Fibroblast of mammary gland (primary cell): ENCODE data around the gene CHRM2.

Experiments used
- DNase-seq: peaks from one replicate; pipeline ENCODE4 v3.0.0-alpha.2; 2010; ENCODE audit warnings: low read depth
- H3K4me3 ChIP-seq: 2 replicates; pipeline ENCODE4 v1.5.1; 2011; ENCODE audit warnings: low read depth, mild to moderate bottlenecking, low read length, moderate library complexity; ENCODE audit not compliant: control insufficient read depth
- TF ChIP-seq, protein P1 (sequence below): conservative IDR thresholded peaks from 2 replicates; pipeline ENCODE4 v1.5.1; 2011; ENCODE audit warnings: low read depth, low read length, inconsistent platforms; ENCODE audit not compliant: control insufficient read depth, insufficient read depth

Gene CHRM2

DNA sequence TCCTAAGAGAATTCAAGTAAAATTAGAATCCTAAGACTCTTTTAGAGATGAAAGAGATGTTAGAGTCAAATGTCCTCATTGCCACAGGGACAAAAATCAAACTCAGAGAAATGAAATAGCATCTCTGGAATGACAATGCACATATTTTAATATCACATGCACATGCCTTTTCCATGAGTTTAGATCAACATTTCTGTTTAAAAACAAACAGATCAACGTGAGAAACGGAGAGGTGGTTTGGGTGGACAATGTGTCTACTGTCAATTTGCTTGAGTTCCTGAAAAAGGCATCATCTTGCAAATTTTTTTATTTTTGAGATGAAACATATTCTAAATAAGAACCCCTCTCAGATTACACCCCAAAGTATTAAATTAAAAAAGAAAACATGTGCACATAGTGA lies 130.0 kb downstream of the CHRM2 start:
- TF ChIP-seq, protein P1, sequence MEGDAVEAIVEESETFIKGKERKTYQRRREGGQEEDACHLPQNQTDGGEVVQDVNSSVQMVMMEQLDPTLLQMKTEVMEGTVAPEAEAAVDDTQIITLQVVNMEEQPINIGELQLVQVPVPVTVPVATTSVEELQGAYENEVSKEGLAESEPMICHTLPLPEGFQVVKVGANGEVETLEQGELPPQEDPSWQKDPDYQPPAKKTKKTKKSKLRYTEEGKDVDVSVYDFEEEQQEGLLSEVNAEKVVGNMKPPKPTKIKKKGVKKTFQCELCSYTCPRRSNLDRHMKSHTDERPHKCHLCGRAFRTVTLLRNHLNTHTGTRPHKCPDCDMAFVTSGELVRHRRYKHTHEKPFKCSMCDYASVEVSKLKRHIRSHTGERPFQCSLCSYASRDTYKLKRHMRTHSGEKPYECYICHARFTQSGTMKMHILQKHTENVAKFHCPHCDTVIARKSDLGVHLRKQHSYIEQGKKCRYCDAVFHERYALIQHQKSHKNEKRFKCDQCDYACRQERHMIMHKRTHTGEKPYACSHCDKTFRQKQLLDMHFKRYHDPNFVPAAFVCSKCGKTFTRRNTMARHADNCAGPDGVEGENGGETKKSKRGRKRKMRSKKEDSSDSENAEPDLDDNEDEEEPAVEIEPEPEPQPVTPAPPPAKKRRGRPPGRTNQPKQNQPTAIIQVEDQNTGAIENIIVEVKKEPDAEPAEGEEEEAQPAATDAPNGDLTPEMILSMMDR: no peak
- no peak overlapping the region for H3K4me3 ChIP-seq
- no peak for DNase-seq

DNA sequence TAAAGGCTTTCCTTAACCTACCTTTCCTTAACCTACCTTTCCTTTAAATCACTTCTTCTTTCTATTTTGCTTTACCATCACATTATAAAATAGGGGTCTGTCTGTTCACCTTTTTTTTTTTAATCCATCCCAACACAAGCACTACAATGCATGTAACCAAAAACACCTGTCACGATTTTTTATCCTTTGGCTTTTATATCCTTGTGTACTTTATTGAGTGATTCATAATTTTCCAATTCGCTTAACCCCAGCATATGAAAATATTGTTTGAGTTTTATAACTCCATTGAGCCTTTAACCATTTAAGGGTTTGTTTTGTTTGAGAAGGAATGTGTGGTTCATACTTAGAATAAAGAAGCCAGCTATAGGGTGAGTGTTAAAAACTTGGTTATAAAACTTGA lies 132.2 kb downstream of the CHRM2 start:
- TF ChIP-seq, protein P1: no peak
- no peak overlapping the region for H3K4me3 ChIP-seq
- DNase-seq: no peak

DNA sequence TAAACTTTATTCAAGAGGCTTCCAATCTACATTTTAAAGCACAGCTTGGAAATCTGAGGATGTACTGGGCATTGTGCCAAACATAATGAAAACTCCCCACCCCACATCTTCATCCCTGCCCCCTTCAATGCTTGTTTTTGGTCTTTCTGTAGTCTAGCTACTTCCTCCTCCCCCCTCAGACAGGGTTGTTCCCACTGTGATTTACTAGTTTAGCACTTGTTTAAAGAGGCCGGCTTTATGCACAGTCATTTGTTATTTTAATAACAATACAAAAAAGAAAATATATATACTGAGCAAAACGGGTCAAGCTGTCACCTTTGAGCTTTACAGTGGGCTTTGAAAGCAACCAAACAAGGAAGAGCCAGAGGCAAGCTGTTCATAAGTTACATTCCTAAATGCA lies 132.6 kb downstream of the CHRM2 start:
- TF ChIP-seq, protein P1: no peak
- H3K4me3 ChIP-seq: no peak overlapping the region
- no peak for DNase-seq

DNA sequence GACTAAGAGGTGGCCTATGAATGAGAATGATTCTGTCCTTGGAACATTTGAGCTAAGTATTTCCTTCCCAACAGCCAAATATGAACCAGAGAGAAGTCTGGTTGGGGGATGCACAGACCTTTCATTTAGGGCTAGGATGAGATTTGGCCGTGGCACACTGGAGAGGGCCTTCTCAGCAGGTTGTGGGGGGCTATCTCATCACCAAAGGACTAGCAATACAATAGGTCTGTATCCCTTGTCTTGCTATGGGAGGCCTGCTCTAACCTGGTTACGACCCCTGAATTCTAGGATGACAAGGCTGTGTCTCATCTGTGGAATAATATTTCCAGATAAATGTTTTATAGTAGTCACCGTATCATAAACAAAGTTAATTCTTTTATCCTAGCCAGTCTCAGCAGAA lies 133.0 kb downstream of the CHRM2 start:
- DNase-seq: no peak
- TF ChIP-seq, protein P1: no peak
- H3K4me3 ChIP-seq: no peak overlapping the region

DNA sequence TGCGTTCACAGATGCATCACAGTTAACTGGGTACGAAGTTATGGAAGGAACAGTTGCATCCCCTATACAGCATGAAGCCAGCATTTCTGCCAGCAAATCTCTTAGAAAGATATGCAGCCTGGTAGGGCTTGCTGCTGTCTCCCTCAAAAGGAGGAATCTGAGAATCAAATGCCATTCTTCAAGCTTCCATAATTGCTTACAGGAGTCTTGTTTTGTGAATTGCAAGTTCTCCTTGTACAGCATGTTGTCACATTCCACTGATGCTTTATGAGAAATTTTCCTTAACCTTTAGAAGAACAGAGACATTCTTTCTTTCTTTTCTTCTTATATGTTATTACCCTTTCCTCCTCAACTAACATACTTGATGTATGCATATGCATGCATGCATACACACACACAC lies 134.6 kb downstream of the CHRM2 start:
- H3K4me3 ChIP-seq: no peak overlapping the region
- no peak for DNase-seq
- TF ChIP-seq, protein P1: no peak

DNA sequence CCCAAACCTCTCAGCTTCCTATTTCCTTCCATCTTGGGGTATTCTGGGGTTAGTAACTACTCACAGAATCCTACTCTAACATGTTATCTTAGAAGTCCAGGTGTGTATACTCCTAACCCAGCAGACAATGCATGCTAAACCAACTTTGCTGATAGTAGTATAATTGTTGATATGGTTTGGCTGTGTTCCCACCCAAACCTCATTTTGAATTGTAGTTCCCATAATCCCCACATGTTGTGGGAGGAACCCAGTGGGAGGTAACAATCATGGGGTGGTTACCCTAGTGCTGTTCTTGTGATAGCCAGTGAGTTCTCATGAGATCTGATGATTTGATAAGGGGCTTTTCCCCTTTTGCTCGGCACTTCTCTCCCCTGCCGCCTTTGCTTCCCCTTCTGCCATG lies 135.1 kb downstream of the CHRM2 start:
- H3K4me3 ChIP-seq: no peak overlapping the region

DNA sequence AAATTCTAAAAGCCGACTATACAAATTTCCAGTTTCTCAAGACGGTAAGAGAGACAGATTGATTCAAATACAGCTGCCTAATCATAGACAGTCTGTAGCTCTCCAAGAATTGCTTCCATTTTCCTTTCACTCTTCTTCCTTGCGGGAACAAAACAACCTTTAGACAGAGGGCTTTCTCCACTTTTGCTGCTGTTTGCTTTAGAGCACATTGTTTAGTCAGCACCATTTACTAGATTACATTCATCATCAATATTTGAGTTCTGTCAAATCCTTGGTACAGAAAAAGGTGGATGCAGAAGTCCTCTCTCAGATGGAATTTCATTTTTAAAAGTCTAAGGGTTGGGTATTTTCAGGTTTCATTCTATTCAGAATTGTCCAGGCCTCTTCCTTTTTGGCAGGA lies 137.4 kb downstream of the CHRM2 start:
- TF ChIP-seq, protein P1: no peak
- H3K4me3 ChIP-seq: no peak overlapping the region
- no peak for DNase-seq

More for the DNA sequence above, 135.1 kb downstream of the CHRM2 start:
- DNase-seq: no peak
- TF ChIP-seq, protein P1: no peak
